Suppressor macrophage treated with lipopolysaccharide for 4 hours (primary cell): ENCODE measurements around the gene AP3B2.
"Not testable (repeated sequence)": the region's sequence is repeated elsewhere in the genome, so short reads cannot be mapped to it uniquely, and the experiment has no call there.

Source experiments
- DNase-seq: peaks from one replicate; pipeline ENCODE4 v3.0.0-alpha.2; 2020

Gene AP3B2, protein sequence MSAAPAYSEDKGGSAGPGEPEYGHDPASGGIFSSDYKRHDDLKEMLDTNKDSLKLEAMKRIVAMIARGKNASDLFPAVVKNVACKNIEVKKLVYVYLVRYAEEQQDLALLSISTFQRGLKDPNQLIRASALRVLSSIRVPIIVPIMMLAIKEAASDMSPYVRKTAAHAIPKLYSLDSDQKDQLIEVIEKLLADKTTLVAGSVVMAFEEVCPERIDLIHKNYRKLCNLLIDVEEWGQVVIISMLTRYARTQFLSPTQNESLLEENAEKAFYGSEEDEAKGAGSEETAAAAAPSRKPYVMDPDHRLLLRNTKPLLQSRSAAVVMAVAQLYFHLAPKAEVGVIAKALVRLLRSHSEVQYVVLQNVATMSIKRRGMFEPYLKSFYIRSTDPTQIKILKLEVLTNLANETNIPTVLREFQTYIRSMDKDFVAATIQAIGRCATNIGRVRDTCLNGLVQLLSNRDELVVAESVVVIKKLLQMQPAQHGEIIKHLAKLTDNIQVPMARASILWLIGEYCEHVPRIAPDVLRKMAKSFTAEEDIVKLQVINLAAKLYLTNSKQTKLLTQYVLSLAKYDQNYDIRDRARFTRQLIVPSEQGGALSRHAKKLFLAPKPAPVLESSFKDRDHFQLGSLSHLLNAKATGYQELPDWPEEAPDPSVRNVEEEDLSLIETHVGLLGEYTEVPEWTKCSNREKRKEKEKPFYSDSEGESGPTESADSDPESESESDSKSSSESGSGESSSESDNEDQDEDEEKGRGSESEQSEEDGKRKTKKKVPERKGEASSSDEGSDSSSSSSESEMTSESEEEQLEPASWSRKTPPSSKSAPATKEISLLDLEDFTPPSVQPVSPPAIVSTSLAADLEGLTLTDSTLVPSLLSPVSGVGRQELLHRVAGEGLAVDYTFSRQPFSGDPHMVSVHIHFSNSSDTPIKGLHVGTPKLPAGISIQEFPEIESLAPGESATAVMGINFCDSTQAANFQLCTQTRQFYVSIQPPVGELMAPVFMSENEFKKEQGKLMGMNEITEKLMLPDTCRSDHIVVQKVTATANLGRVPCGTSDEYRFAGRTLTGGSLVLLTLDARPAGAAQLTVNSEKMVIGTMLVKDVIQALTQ

DNA sequence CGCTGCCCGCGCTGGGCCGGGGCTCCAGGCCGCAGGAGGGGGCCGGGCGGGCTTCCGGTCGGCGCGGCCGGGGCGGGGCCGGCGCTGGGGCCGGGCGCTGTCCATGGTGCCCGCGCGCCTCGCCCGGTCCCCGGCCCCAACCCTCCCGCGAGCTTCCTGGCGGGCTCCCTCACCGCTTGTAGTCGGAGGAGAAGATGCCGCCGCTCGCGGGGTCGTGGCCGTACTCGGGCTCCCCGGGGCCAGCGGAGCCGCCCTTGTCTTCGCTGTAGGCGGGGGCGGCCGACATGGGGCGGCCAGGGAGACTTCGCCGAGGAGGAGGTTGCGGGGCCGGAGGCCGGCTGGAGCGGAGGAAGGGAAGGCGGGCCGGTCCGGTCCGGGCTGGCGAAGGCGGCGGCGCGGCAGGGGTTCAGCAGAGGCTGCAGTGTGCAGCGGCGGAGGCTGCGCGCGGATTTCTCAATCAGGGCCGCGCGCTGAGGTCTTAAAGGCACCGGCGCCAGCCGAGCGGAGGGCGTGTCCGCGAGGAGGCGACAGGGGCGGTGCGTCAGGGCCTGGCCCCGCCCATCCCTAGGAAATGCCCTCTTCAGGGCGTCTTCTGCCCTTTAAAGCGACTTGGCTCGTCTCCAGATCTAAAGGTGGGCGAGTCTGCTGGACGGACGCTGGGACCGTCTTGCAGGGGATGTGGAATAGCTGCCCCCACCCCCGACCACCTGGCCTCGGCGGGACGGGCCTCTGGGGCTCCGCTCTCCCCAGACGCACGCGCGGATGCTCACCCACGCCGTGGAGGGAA lies at the start of gene AP3B2:
Gene AP3B2, minus strand, starts transcription at position 455 of the 787 bp plus-strand sequence. Its CDS starts 169 bp downstream, at position 286.
- peak; percentile 83 for DNase-seq

DNA sequence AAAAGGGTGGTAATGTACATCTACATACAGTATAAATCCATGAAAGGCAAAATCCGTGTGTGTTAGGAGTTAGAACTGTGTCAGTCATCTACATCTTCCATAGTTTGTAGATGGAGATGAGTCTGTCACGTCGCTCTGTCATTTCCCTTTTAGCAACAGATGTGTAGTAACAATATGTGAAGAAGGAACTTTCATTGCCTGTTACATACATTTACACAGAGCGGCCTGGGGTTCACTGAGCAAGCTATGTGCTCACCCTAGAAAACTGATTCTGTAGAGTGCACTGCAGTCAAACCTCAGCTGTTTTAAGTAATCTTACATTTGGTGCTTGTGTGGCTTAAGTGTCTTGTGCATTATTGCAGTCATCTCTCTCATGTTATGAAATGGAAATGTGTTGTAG lies 41.6 kb upstream of the AP3B2 start:
- DNase-seq = peak; percentile 64

DNA sequence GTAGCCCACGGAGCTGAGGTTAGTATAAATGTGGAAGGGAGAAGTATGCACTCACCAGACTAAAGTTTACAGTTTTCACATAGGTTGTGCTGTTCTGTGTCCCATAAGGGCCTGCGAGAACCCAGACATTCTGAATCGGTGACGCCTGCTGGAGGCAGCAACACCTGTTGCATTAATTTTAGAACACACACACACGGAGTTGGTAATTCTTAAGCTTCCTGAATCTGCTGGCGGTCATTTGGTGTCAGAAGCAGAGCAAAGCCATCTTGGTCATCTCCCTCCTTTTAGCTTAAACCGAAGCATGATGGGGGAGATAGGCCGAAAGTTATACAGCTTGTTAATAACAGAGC lies 41.1 kb upstream of the AP3B2 start:
- peak; percentile 2 for DNase-seq

DNA sequence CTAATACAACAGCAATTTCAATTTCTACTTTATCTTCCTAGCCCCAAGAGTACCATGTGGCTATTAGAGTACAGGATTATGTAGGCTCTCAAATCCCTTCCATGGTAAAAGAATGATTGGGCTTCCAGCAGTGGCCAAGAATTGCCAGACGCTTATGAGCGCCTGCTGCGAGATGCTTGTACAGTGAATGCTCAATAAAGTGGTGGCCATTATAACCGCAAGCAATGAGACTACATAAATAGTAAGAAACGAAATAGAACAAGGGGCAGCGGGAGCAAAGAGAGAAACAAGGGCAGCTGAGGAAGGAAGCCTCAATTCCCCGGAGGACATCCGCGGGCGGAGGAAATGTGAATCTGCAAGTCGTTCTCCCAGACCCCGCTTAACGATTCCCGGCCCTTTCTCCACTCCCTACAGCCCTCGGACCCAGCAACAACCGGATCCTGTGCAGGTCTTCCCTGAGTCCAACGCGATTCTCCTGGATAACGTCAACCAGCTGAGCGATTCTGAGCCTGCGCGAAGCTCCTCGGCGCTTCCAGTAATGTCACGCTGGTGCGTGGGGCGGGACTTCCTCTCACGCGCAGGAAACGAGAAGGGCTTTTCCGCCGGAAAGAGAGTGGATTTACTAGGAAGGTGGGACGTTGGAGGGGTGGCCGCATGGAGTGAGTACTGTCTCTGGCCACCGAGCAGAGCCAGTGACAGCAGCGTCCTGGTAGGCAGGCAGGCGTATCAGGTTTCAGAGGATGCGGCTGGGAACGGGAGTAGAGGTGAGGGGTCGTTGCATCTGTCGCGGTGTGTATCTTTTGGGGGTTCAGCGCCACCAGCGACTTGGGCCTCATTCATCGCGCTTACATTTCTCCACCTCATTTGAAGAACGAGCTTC lies 40.5 kb upstream of the AP3B2 start:
- DNase-seq = peak; percentile 96

DNA sequence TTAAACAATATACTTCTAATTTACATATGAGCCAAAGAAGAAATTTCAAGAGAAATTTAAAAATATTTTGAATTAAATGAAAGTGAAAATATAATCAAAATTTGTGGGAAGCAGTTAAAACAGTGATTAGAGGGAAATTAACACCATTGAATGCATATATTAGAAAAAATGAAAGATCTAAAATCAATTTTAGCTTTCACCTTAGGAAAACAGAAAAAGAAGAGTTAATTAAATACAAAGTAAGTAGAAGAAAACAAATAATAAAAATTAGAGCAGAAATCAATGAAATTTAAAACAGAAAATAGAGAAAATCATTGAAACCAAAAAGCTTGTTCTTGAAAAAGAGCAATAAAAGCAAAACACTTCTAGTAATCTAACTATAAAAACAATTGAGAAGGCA lies 38.6 kb upstream of the AP3B2 start:
- no peak for DNase-seq

DNA sequence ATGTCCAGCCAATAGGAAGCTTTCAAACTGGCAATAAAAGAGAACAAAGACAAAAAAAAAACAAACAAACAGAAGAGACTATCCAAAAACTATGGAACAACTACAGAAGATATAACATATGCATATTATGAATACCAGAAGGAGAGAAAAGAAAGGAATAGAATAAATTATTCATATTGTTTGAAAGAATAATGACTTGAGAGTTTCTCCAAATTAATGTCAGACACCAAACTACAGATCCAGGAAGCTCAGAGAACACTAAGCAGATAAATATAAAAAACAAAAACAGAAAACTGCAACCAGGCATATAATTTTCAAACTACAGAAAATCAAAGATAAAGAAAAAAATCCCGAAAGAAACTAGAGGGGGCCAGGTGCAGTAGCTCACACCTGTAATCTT lies 34.1 kb upstream of the AP3B2 start:
- no peak for DNase-seq

DNA sequence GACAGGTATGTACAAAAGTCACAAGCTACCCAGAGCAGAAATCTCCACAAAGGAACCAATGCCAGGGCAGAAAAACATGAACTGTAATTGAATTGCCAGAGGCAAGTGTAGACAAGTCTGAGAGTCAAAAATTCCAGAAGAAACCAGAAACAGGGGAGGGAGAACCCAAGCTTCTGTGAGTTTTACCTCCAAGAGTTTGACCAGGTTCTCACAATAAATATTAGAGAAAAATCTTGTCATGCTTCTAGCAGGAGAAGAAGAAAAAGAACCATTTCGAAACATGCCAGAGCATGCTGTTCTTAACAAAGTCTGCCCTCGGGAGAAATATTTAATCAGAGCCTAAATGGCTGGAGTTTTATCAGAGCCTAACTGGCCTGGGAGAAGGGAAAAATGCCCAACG lies 32.5 kb upstream of the AP3B2 start:
- DNase-seq = no peak

DNA sequence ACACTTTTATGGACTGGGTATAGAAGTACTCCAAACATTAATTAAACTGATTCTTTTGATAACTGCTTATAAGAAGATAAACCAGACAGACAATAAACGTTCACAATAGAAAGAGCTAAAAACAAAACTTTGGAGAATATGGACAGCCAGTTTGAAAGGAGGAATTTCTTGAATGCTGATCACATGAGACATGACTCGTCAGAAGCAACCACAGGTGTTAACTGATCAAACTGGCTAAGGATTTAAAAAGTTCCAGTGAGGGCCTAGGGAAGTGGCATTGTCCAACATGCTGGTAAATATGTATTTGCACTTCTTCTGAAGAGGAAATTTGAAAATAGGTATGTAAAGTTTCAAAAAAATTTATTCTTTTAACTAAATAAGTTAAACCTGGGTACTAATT lies 29.4 kb upstream of the AP3B2 start:
- no peak for DNase-seq

DNA sequence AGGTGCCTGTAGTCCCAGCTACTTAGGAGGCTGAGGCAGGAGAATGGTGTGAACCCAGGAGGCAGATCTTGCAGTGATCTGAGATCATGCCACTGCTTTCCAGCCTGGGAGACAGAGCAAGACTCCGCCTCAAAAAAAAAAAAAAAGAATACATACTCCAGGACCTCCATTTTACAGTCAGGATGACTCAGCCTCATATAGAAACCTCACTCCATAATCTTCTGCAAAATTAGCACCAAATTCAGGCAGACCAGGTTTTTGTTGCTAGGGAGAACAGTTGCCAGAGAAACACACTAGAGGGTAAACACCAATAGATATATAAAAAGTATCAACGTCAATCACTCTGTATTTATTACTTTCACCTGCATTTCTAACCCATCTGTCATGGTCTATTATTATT lies 28.3 kb upstream of the AP3B2 start:
- DNase-seq = no peak

DNA sequence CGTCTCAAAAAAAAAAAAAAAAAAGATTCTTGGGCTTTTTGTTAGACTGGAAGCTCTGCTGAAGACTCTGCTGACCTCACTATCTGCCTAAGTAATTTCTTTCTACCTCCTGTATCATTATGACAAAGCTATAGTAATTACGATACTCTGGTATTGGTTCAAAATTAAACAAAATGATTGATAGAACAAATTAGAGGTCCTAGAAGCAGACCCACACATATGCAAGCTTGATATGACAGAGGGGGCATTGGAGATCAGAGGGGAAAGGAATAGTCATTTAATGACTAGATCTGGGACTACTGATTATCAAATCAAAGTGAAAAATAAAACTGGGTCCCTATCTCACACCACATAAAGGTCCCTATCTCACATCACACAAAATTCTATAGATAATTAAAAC lies 21.9 kb upstream of the AP3B2 start:
- DNase-seq = no peak

DNA sequence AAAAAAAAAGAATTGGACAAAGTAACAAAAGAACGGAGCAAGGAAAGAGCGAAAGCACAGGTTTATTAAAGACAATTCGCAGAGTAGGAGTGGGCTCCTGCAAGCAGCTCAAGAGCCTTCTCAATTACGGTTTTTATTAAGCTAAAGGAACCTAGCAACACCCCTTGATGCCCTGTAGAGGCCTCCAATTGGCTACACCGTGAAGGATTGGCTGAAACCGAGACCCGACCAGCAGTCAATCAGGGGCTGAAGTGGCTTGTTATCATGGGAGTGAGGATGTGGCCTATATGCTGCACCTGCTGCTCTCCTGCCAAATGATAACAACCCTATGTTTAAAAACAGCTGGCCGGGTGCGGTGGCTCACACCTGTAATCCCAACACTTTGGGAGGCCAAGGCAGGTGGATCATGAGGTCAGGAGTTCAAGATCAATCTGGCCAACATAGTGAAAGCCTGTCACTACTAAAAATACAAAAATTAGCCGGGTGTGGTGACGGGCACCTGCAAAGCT lies 20.4 kb upstream of the AP3B2 start:
- DNase-seq = no peak

DNA sequence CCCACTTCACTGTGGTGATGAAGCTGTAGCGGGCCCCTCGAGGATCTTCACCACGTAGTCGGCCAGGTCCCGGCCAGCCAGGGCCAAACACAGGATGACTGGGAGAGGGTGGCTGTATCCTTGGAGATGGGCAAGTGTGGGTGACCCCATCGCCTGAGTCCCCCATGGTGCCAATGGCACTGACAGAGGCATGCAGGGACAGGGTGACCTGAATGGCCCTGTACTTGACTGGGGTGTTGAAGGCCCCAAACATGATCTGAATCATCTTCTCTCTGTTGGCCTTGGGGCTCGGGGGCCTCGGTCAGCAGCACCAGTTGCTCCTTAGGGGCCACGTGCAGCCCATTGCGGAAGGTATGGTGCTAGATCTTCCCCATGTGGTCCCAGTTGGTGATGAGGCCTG lies 17.1 kb upstream of the AP3B2 start:
- DNase-seq = no peak

DNA sequence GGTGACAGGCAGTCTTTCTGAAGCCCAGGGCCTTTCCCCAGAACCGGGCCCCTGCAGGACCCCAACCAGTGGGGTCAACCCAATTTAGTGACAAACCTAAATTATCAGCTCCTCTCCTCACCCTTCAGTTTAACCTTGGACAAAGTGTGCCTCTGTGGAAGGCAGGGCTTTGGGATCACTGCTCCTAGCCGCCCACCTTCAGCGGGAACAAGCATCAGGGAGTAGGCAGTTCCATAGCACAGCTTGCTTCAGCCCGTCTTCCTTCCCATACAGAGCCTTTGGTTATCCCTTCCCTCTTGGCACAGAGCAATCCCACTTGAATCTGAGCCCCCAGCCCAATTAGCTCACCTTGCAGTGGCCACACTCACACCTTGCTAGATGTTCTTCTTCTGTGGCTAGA lies 5.3 kb upstream of the AP3B2 start:
- no peak for DNase-seq

DNA sequence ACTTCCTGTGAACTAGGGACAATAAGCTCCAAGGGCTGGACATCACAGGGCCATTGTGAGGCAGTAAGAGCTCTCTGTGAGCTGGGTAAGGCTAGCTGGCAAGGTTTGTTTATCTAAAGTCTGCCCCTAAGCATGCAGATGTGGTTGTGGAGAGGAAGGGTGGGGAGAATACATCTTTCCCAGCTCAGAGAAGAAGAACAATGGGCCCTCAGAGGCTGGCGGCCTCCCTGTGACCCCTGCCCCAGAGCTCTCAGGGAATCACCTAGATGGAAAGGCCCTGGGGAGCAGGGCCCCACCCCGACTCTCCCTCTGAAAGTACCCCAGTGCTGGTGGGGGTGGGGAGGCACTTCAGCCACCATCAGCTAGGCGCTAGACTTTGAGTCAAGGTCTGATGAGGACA lies 4.3 kb upstream of the AP3B2 start:
- DNase-seq = no peak

DNA sequence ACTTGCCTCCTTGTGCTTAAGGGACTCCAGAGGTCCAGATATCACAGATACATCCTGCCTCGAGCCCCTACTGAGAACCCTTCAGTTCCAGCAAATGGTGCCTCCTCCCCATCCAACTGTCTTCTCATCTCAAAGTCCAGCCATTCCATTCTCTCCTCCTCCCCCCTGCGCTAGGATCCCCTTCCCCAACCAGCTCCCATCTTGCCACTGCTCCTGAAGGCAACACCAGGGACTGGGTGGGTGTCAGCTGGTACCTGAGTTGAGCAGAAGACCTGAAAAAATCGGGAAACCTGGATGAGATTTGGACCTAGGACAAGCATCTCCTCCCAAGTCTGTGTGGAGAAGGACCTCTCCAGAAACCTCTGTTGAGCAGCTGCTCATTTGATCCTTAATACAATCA lies 2.4 kb upstream of the AP3B2 start:
- no peak for DNase-seq

DNA sequence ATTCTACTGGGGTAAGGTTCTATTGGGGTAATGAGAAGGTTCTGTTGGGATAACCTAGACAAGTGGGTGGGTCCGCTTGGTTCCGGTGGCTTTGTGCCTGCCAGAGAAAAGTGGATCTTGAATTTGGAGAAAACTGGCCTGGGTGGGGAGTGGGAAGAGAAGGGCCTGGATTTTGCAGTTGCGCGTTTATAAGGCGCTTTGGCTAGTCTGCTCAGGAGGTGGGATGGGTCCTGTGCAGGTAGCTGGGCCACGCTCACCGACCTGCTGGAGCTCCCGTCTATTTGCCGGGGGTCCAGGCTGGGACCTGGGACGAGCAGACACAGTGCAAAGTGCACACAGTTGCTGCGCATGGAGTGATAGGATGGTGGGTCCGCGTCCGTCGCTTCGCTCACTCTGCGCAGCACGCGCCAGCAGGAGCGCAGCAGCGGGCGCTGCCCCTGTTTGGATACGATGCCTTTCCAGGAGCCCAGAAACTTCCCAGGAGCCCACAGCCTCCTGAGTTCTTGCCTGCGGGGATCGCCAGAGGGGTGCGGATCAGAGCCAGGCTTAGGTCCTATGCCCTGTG lies 1.3 kb upstream of the AP3B2 start:
- no peak for DNase-seq

DNA sequence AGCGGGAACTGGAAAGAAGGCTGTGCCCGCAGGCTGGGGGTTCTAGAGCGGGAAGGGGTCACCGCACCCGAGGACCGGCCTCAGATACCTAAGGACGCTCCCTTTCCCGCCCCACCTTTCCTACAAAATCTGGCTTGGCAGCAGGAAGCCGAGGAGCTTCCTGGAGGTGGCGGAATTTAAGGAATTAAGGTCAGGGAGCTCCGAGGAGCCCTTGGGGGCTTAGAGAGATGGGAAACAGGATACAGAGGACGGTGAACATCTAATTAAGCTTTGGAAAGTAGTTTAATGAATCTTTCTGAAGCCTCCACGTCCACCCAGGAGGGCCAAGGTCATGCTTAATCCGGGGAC lies 507 bp upstream of the AP3B2 start:
- no peak for DNase-seq

DNA sequence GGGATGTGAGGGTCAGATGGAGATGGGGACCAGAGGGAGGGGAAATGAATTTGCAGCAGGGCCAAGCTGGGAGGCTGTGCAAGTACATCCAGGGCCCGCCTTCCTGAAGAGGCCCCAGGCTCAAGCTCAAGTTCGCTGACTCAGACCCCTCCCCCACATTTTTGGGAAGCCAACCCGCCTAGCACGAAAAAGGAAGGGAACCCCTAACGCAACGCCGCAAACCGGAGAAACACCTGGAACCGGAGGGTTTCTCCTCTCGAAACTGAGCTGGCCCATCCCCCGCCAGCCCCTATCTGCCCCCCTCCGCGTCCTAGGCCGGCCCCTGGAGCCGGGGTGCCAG lies 624 bp downstream of the AP3B2 start:
- DNase-seq = no peak

DNA sequence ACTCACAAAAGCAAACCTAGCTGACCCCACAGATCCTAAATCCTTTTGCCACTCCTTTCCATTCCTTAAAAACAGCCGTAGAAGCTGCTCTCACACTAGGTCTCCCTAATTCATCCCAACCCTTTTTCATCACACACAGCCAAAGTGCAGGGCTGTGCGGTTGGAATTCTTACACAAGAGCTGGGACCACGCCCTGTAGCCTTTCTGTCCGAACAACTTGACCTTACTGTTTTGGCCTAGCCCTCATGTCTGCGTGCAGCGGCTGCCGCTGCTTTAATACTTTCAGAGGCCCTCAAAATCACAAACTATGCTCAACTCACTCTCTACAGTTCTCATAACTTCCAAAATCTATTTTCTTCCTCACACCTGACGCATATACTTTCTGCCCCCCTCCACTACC lies 3.8 kb downstream of the AP3B2 start:
- not testable (repeated sequence) for DNase-seq

DNA sequence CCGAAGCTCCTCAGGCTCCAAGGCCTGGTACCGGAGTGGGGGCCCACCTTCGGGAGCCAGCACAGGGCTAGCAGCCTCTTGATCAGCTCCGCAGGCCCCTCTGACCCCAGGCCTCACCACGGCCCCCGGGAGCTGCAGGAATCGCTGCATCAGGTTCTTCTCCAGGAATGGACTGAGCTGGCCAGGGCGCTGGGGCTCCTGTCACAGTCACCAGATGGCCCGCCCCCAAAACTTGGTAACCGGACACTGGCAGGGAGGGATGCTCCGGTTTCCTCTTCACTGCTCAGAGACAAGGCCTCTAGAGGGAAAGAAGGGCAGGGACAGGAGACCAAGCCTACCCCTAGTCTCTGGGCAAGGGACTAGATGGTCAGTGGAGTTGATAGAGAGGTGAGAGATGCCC lies 9.9 kb downstream of the AP3B2 start:
- DNase-seq = no peak

DNA sequence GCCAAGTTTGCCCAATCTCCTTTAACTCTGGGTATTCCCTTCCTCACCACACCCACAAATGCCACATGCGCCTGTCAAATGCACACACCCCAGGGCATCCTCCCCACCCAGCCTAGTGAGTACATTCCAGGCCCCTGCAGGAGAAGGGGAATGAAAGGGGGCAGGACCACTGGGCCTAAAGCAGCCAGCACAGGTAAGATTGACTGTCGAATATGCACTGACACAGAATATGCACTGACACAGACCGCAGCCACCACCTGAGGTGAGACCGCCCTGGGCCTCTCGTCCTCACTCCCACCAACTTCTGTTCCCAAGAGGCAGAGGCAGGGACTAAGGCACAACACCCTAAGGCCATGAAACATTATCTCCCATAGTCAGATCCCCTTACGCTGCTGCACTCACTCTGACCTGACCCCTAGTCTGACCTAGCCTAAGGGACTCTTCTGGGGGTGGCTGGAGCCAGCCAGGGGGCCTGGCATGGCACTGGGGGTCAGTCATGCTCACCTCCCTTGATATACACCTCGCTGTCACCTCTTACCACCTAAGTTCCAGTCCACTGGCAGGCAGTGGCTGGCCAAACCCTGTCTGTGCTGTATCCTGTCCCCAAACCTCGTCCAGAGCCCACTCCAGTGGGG lies 10.8 kb downstream of the AP3B2 start:
- DNase-seq = no peak
